ENCODE measurements around the gene C9orf153.

C9orf153 gene

DNA sequence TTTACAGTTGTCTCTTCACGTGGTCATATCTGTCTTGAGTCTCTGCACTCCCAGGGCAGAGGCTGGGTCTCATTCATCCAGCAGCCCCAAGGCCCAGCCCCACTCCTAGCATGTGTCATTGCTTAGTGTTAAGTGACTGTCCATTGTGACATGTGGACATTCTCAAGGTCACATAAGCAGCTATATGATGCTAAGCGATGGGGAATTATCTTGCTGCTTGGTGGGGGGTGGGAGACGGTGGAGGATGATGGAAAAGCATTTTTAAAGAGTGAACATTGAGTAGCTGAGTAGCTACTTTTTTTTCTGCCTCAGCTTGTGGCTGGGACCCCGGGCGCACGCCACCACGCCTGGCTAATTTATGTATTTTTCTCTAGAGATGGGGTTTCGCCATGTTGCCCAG lies at the start of gene C9orf153:
C9orf153 (minus strand) TSS at position 101 of the 400 bp plus-strand sequence. CDS start 30,054 bp downstream, outside the sequence.
- Histone ChIP-seq H3K79me2 (ENCODE audit: insufficient read depth, low read length) (no peaks in the 10 kb centered on the region), H3K9me2 (replicated peaks; ENCODE audit: insufficient read depth, low read length) (no peaks in the 10 kb centered on the region), H3K9me3 (ENCODE audit: insufficient read depth, low read length) (no peaks in the 10 kb centered on the region), H3K36me3 (ENCODE audit: low read length) (no peaks in the 10 kb centered on the region), H3K27me3 (ENCODE audit: low read length) (no peaks in the 10 kb centered on the region), H3F3A (ENCODE audit: insufficient read depth) (no peaks in the 10 kb centered on the region), H2AFZ (ENCODE audit: low read depth, low read length, severe bottlenecking) (no peak within 1 kb of the TSS), H3K9ac (ENCODE audit: low read length) (no peak within 1 kb of the TSS), H3K4me3 (ENCODE audit: insufficient read depth, low read length, poor library complexity, severe bottlenecking) (no peak within 1 kb of the TSS), H4K20me1 (ENCODE audit: low read depth, low read length) (no peaks in the 10 kb centered on the region), H3K27ac (ENCODE audit: low read depth, low read length) (no peak within 1 kb of the TSS), H3K4me2 (ENCODE audit: low read depth, low read length, poor library complexity, severe bottlenecking) (no peak within 1 kb of the TSS)
- TF ChIP-seq, protein P1, sequence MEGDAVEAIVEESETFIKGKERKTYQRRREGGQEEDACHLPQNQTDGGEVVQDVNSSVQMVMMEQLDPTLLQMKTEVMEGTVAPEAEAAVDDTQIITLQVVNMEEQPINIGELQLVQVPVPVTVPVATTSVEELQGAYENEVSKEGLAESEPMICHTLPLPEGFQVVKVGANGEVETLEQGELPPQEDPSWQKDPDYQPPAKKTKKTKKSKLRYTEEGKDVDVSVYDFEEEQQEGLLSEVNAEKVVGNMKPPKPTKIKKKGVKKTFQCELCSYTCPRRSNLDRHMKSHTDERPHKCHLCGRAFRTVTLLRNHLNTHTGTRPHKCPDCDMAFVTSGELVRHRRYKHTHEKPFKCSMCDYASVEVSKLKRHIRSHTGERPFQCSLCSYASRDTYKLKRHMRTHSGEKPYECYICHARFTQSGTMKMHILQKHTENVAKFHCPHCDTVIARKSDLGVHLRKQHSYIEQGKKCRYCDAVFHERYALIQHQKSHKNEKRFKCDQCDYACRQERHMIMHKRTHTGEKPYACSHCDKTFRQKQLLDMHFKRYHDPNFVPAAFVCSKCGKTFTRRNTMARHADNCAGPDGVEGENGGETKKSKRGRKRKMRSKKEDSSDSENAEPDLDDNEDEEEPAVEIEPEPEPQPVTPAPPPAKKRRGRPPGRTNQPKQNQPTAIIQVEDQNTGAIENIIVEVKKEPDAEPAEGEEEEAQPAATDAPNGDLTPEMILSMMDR (IDR thresholded peaks at IDR 0.05; ENCODE audit: insufficient read depth, low read length, poor library complexity, severe bottlenecking), result no peak
- no peak for TF ChIP-seq EZH2phosphoT487 (conservative IDR thresholded peaks at IDR 0.05; ENCODE audit: low read length)

DNA sequence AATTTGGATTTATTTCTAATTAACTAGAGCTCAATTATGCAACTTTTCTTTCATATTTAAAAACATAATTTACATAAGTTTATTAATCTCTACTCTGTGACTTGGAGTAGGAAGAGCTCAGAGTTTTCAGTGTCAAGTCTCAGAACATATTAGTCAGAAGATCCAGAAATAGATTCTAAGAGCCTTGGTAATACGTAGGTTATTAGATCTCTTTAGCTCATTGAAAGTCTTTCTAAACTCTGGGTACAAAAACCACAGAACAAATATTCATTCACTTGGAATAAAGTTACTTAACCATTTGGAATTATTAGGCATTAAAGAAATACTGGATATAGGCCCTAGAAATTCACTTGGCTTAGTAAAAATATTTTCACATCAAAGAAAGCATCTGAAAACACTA lies 49.2 kb upstream of the C9orf153 start:
- H3K9ac ChIP-seq (ENCODE audit: low read length), result no peak overlapping the region
- no peak overlapping the region for H3K27ac ChIP-seq (ENCODE audit: low read depth, low read length)
- H3K79me2 ChIP-seq (ENCODE audit: insufficient read depth, low read length), result no peaks in the 10 kb centered on the region
- no peaks in the 10 kb centered on the region for H3K27me3 ChIP-seq (ENCODE audit: low read length)
- H3K36me3 ChIP-seq (ENCODE audit: low read length), result peaks cover 52% of the 10 kb centered on the region
- no peak overlapping the region for H2AFZ ChIP-seq (ENCODE audit: low read depth, low read length, severe bottlenecking)
- no peaks in the 10 kb centered on the region for H3F3A ChIP-seq (ENCODE audit: insufficient read depth)
- no peaks in the 10 kb centered on the region for H4K20me1 ChIP-seq (ENCODE audit: low read depth, low read length)
- no peaks in the 10 kb centered on the region for H3K9me2 ChIP-seq (replicated peaks; ENCODE audit: insufficient read depth, low read length)
- no peak overlapping the region for H3K4me2 ChIP-seq (ENCODE audit: low read depth, low read length, poor library complexity, severe bottlenecking)
- TF ChIP-seq EZH2phosphoT487 (conservative IDR thresholded peaks at IDR 0.05; ENCODE audit: low read length), result no peak
- TF ChIP-seq, protein P1 (IDR thresholded peaks at IDR 0.05; ENCODE audit: insufficient read depth, low read length, poor library complexity, severe bottlenecking), result no peak
- no peak overlapping the region for H3K4me3 ChIP-seq (ENCODE audit: insufficient read depth, low read length, poor library complexity, severe bottlenecking)
- no peaks in the 10 kb centered on the region for H3K9me3 ChIP-seq (ENCODE audit: insufficient read depth, low read length)

DNA sequence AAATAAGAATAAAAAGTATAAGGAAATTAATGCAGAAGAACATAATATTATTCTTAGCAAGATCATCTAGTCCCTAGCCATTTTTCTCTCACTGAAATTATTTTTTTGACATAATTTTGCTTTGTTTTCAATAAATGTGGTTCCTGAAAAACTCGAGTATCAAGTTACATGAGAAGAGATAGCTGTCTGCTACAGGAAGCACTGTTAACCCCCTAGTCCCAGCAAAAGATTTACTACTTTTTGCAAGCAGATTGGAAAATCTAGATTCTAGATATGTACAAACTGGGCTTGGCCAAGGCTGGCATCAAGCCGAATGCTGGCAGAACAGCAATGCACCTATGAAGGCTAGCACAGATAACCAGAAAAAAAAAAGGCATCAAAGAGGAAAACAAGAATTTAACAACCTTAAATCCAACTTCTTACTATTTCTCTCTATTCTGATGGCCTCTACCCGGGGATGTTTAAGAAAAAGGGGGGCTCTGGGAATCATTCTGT lies 44.8 kb upstream of the C9orf153 start:
- Histone ChIP-seq H3K27ac (ENCODE audit: low read depth, low read length) (no peak overlapping the region), H4K20me1 (ENCODE audit: low read depth, low read length) (no peaks in the 10 kb centered on the region), H3K9ac (ENCODE audit: low read length) (no peak overlapping the region), H3K36me3 (ENCODE audit: low read length) (peaks cover 72% of the 10 kb centered on the region), H3K27me3 (ENCODE audit: low read length) (no peaks in the 10 kb centered on the region), H3K9me2 (replicated peaks; ENCODE audit: insufficient read depth, low read length) (no peaks in the 10 kb centered on the region), H3K4me2 (ENCODE audit: low read depth, low read length, poor library complexity, severe bottlenecking) (no peak overlapping the region), H3K9me3 (ENCODE audit: insufficient read depth, low read length) (no peaks in the 10 kb centered on the region), H2AFZ (ENCODE audit: low read depth, low read length, severe bottlenecking) (no peak overlapping the region), H3F3A (ENCODE audit: insufficient read depth) (no peaks in the 10 kb centered on the region), H3K79me2 (ENCODE audit: insufficient read depth, low read length) (no peaks in the 10 kb centered on the region), H3K4me3 (ENCODE audit: insufficient read depth, low read length, poor library complexity, severe bottlenecking) (no peak overlapping the region)
- TF ChIP-seq, protein P1 (IDR thresholded peaks at IDR 0.05; ENCODE audit: insufficient read depth, low read length, poor library complexity, severe bottlenecking), result no peak
- no peak for TF ChIP-seq EZH2phosphoT487 (conservative IDR thresholded peaks at IDR 0.05; ENCODE audit: low read length)
